K562 (cell line): ENCODE measurements around the gene BBC3. TPM values are rescaled to one million over a fixed set of nuclear protein-coding genes. Genes with fewer than 3 reads are reported as not detected.

Experiments used
- ATAC-seq: fragments of 200-7000 bp; cut with Tn5 transposase; 3 replicates; pipeline ENCODE4 v1.9.1; 2020; ENCODE audit warnings: moderate library complexity
- BruUV-seq: library from RNA; stranded (reverse); fragments of 400-500 nt; replicated peaks from 2 replicates; lab custom pipeline; 2021; lab: Mats Ljungman, UMichigan
- CTCF ChIA-PET: fragments of 300-600 bp; formaldehyde crosslinking; extraction: SDS; loops from one replicate; lab custom pipeline; 2021; ENCODE audit warnings: low intra/inter-chr PET ratio; lab: Yijun Ruan, JAX
- POLR2A ChIA-PET: fragments of 300-600, 350-650 bp; sonication (Branson Sonifier 250); formaldehyde crosslinking; extraction: SDS; loops from one replicate; lab custom pipeline; 2021; ENCODE audit warnings: antibody characterized with exemption, inconsistent platforms; lab: Yijun Ruan, JAX
- DNase-seq, 4 experiments: peaks; one replicate each; pipeline versions ENCODE4 v3.0.0 to v3.0.0-alpha.2; 2011 to 2018; ENCODE audit warnings: low spot score in 3 of 4, mixed read lengths in 3 of 4; ENCODE audit errors: extremely low read depth in 1 of 4
- FAIRE-seq: peaks from 2 replicates; lab custom pipeline; 2011; peaks lifted over from hg19 to GRCh38; lab: Jason Lieb, UNC
- H2AFZ ChIP-seq: 2 replicates; pipeline ENCODE4 v1.6.0; 2011; ENCODE audit warnings: low read depth, low read length, control low read depth, inconsistent platforms
- H3K27ac ChIP-seq: fragments of 200-600 bp; 3 replicates; pipeline ENCODE4 v1.8.0; 2011; ENCODE audit warnings: low read depth, mild to moderate bottlenecking, control low read depth, inconsistent platforms, low read length, moderate library complexity, mixed read lengths; ENCODE audit errors: extremely low read depth
- H3K27me3 ChIP-seq, 2 experiments: fragments of 300-600 bp in 1 of 2; 2 replicates in 1 of 2; 3 replicates in 1 of 2; pipeline versions ENCODE4 v1.6.0 to v1.8.0; 2011; ENCODE audit warnings: inconsistent platforms in 2 of 2, low read length in 2 of 2, mild to moderate bottlenecking in 1 of 2, mixed read lengths in 1 of 2, moderate library complexity in 1 of 2; ENCODE audit not compliant: control insufficient read depth in 2 of 2, insufficient read depth in 2 of 2
- H3K36me3 ChIP-seq: fragments of 300-600 bp; 3 replicates; pipeline ENCODE4 v1.8.0; 2011; ENCODE audit warnings: mild to moderate bottlenecking, low read length, inconsistent platforms; ENCODE audit not compliant: control insufficient read depth, insufficient read depth
- H3K4me1 ChIP-seq, 2 experiments: fragments of 200-600 bp in 1 of 2; replicated peaks in 1 of 2; 2 replicates in 1 of 2; 3 replicates in 1 of 2; pipeline versions ENCODE4 v1.5.1 to v1.8.0; 2011; ENCODE audit warnings: inconsistent platforms in 2 of 2, low read length in 2 of 2, mild to moderate bottlenecking in 1 of 2, mixed read lengths in 1 of 2, moderate library complexity in 1 of 2; ENCODE audit not compliant: control insufficient read depth in 2 of 2, insufficient read depth in 2 of 2
- H3K4me2 ChIP-seq: 2 replicates; pipeline ENCODE4 v1.6.1; 2011; ENCODE audit warnings: low read length, control low read depth, inconsistent platforms, mixed read lengths; ENCODE audit not compliant: insufficient read depth
- H3K4me3 ChIP-seq: fragments of 200-600 bp; sonication (generic), shearing (Covaris generic); 2 replicates; pipeline ENCODE4 v1.5.1; 2016; ENCODE audit warnings: control low read depth, inconsistent platforms
- H3K79me2 ChIP-seq: fragments of 200-600 bp; 3 replicates; pipeline ENCODE4 v1.8.0; 2011; ENCODE audit warnings: low read length, inconsistent platforms; ENCODE audit not compliant: control insufficient read depth, insufficient read depth
- H3K9ac ChIP-seq, 2 experiments: 2 replicates each; pipeline versions ENCODE4 v1.6.0 to v1.6.1; 2011; ENCODE audit warnings: low read depth in 2 of 2, low read length in 2 of 2, control low read depth in 1 of 2, inconsistent platforms in 1 of 2, mild to moderate bottlenecking in 1 of 2, mixed read lengths in 1 of 2; ENCODE audit not compliant: insufficient read depth in 1 of 2
- H3K9me1 ChIP-seq: one replicate; pipeline ENCODE4 v1.6.0; 2011; ENCODE audit warnings: inconsistent platforms, mild to moderate bottlenecking, low read length, moderate library complexity; ENCODE audit not compliant: control insufficient read depth, insufficient read depth
- H3K9me3 ChIP-seq: replicated peaks from 2 replicates; pipeline ENCODE4 v1.5.1; 2011; ENCODE audit warnings: low read depth, low read length, inconsistent platforms; ENCODE audit not compliant: control insufficient read depth, insufficient read depth
- H4K20me1 ChIP-seq: replicated peaks from 2 replicates; pipeline ENCODE4 v1.6.1; 2011; ENCODE audit warnings: low read length, inconsistent platforms, mixed read lengths; ENCODE audit not compliant: control insufficient read depth, insufficient read depth
- BCOR ChIP-seq: fragments of 450-650 bp; IDR thresholded peaks from 2 replicates; pipeline ENCODE4 v1.6.1; 2016
- CBFA2T3 ChIP-seq: fragments of 450-650 bp; IDR thresholded peaks from 2 replicates; pipeline ENCODE4 v1.6.1; 2017
- JUND ChIP-seq, 2 experiments: IDR thresholded peaks; 2 replicates in 1 of 2; 3 replicates in 1 of 2; pipeline ENCODE4 v1.6.1; 2011; ENCODE audit warnings: borderline replicate concordance in 2 of 2, low read depth in 2 of 2, low read length in 2 of 2, improper control_type of control experiment in 1 of 2, missing biosample characterization in 1 of 2, missing genetic modification characterization in 1 of 2, missing genetic modification reagents in 1 of 2
- RBM25 ChIP-seq: fragments of 200-400 bp; formaldehyde crosslinking; IDR thresholded peaks from 2 replicates; pipeline ENCODE4 v1.6.1; 2018; ENCODE audit warnings: low read length, low read depth, moderate library complexity; ENCODE audit not compliant: severe bottlenecking
- SMARCC2 ChIP-seq: fragments of 450-650 bp; IDR thresholded peaks from 2 replicates; pipeline ENCODE4 v1.6.1; 2017; ENCODE audit warnings: antibody characterized with exemption, moderate library complexity, mild to moderate bottlenecking, low read depth
- SNIP1 ChIP-seq: fragments of 450-650 bp; IDR thresholded peaks from 2 replicates; pipeline ENCODE4 v1.7.1; 2017; ENCODE audit warnings: low read depth, mild to moderate bottlenecking
- ZNF212 ChIP-seq: fragments of 450-650 bp; formaldehyde crosslinking; IDR thresholded peaks from 2 replicates; pipeline ENCODE4 v1.4.0; 2020; ENCODE audit warnings: mild to moderate bottlenecking
- WGBS: fragments of 100-300 bp; shearing (Covaris generic); methylation state at CpG from one replicate; pipeline ENCODE4 v1.1.6; 2016; ENCODE audit warnings: low coverage, mixed read lengths; ENCODE audit not compliant: insufficient coverage; ENCODE audit errors: missing lambda C conversion rate; 5-methylcytosine and 5-hydroxymethylcytosine counted together
- in situ Hi-C: fragments of 300-500 bp; cut with MboI; formaldehyde crosslinking; loops from 4 replicates; pipeline ENCODE4 v1.15.0; 2018; ENCODE audit warnings: inconsistent platforms, mixed read lengths
- intact Hi-C: fragments of 100-400 bp; cut with micrococcal nuclease; formaldehyde crosslinking; loops from 2 replicates; pipeline ENCODE4 v1.14.2; 2022
- polyA plus RNA-seq, 8 experiments: library from polyadenylated mRNA; depleted of rRNA in 4 of 8; stranded (reverse) in 5 of 8; unstranded in 3 of 8; fragments of >200 nt; fragmentation: Nextera tagmentation in 2 of 8; fragmentation: Illumina TruSeq in 1 of 8; extraction: Ambion mirVana in 2 of 8; extraction: Trizol in 1 of 8; gene quantifications; 2 replicates each; pipeline versions ENCODE4 v1.2.1 to v1.2.3, GENCODE V29; 2011 to 2014; ENCODE audit warnings: inconsistent platforms in 1 of 8, missing spikeins in 1 of 8
- total RNA-seq, 7 experiments: library from RNA; depleted of rRNA in 6 of 7; stranded (reverse); fragments of >200 nt in 6 of 7; fragmentation: Illumina TruSeq in 2 of 7; extraction: Trizol in 2 of 7; gene quantifications; 2 replicates each; pipeline versions ENCODE4 v1.2.1 to v1.2.3, GENCODE V29; 2011 to 2021; ENCODE audit warnings: low replicate concordance in 1 of 7
- TF ChIP-seq, protein P1 (sequence below): fragments of 250-450 bp; sonication (Bioruptor Pico); IDR thresholded peaks from 2 replicates; pipeline ENCODE4 v1.4.0; 2020
- TF ChIP-seq, protein P2 (sequence below): fragments of 250-450 bp; sonication (Bioruptor Pico); IDR thresholded peaks from 2 replicates; pipeline ENCODE4 v1.8.0; 2022; ENCODE audit warnings: inconsistent platforms
- TF ChIP-seq, protein P3 (sequence below): sonication (generic); formaldehyde crosslinking; IDR thresholded peaks from 2 replicates; pipeline ENCODE4 v1.8.1; 2023; ENCODE audit warnings: mild to moderate bottlenecking, missing genetic modification reagents

The BBC3 gene
- total and polyA plus RNA-seq, 9 of the 15 experiments (the other 6 are each of a cell fraction or from before 2014, with no cell fraction given), result 0.15 to 30.7 (median 4.8) TPM

DNA sequence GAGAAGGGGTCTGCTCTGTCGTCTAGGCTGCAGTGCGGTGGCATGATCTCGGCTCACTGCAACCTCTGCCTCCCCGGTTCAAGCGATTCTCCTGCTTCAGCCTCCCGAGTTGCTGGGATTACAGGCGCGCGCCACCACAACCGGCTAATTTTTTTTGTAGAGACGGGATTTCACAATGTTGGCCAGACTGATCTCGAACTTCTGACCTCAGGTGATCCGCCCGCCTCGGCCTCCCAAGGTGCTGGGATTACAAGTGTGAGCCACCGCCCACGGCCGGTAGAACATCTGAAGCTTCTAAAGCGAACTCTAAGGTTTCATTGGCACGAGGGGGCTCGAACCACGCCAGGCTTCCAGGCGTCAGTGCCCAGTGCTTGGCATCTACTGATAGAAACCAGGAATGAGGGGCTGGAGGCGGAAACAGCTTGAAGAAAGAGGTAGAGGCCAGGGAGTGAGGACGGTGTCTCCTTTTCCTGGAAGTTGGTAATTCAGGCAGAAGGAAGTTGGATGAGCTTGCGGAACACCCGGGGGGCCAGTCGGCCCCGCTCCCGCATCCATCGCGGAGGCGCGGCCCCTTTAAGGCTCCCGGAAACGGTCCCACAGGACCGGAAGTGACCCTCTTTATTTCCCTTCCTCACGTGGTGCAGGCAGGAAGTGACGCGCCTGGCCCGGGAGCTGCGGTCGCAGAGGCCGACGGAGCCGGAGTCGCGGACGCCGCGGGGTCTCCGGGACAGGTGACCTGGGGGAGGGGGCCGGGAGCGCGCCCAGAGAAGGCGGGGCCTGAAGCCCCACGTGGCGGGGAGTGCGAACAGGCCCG lies 25.1 kb upstream of the BBC3 start, which contains the start of gene CCDC9 (continued):
- TF ChIP-seq, protein P1, sequence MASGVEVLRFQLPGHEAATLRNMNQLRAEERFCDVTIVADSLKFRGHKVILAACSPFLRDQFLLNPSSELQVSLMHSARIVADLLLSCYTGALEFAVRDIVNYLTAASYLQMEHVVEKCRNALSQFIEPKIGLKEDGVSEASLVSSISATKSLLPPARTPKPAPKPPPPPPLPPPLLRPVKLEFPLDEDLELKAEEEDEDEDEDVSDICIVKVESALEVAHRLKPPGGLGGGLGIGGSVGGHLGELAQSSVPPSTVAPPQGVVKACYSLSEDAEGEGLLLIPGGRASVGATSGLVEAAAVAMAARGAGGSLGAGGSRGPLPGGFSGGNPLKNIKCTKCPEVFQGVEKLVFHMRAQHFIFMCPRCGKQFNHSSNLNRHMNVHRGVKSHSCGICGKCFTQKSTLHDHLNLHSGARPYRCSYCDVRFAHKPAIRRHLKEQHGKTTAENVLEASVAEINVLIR, result peak; percentile 89
- TF ChIP-seq JUND (IDR thresholded peaks at IDR 0.05; ENCODE audit: borderline replicate concordance, low read depth, low read length) (peak; percentile 53), JUND (tag; IDR thresholded peaks at IDR 0.05; ENCODE audit: borderline replicate concordance, low read depth, low read length) (no peak), ZNF212 (CRISPR knock-in tag) (no peak)
- TF ChIP-seq, all 486 proteins: peak for 138

DNA sequence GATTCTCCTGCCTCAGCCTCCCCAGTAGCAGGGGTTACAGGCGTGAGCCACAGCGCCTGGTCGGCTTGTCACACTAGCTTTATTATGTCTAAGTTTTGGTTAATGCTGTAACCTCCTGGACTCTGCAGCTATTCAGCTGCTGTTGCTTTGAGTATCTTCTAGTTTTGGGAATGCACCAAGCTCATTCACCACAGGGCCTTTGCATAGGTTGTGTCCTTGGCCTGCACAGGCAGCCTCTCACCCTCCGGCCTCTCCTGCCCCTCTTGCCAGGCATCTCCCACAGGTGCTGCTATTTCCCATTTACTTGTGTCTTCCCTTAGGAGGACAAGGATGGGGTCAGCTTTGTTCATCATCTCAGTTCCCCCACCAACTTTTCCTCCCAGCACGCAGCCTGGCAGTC lies 23.0 kb upstream of the BBC3 start:
- H4K20me1 ChIP-seq, result peaks cover 7% of the 10 kb centered on the region; the same call in 1 of the 2 replicates
- no peak overlapping the region for H2AFZ ChIP-seq
- FAIRE-seq (no peak), DNase-seq (no peak), ATAC-seq (no peak)
- no peaks in the 10 kb centered on the region for H3K9me1 ChIP-seq
- intact Hi-C loops (no loop called here), in situ Hi-C loops (no loop called here)
- no peak overlapping the region for H3K9ac ChIP-seq
- H3K27me3 ChIP-seq, result no peaks in the 10 kb centered on the region
- TF ChIP-seq BCOR, result peak; percentile 32; the same call in 1 of the 2 replicates
- no peak for TF ChIP-seq SNIP1
- TF ChIP-seq RBM25, result peak; percentile 70
- no peak for TF ChIP-seq CBFA2T3
- TF ChIP-seq, protein P2, sequence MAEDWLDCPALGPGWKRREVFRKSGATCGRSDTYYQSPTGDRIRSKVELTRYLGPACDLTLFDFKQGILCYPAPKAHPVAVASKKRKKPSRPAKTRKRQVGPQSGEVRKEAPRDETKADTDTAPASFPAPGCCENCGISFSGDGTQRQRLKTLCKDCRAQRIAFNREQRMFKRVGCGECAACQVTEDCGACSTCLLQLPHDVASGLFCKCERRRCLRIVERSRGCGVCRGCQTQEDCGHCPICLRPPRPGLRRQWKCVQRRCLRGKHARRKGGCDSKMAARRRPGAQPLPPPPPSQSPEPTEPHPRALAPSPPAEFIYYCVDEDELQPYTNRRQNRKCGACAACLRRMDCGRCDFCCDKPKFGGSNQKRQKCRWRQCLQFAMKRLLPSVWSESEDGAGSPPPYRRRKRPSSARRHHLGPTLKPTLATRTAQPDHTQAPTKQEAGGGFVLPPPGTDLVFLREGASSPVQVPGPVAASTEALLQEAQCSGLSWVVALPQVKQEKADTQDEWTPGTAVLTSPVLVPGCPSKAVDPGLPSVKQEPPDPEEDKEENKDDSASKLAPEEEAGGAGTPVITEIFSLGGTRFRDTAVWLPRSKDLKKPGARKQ, result no peak
- TF ChIP-seq, protein P3, sequence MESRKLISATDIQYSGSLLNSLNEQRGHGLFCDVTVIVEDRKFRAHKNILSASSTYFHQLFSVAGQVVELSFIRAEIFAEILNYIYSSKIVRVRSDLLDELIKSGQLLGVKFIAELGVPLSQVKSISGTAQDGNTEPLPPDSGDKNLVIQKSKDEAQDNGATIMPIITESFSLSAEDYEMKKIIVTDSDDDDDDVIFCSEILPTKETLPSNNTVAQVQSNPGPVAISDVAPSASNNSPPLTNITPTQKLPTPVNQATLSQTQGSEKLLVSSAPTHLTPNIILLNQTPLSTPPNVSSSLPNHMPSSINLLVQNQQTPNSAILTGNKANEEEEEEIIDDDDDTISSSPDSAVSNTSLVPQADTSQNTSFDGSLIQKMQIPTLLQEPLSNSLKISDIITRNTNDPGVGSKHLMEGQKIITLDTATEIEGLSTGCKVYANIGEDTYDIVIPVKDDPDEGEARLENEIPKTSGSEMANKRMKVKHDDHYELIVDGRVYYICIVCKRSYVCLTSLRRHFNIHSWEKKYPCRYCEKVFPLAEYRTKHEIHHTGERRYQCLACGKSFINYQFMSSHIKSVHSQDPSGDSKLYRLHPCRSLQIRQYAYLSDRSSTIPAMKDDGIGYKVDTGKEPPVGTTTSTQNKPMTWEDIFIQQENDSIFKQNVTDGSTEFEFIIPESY, result 0 out of 2 replicates have a peak, but pooled peaks have one; percentile 44
- no peak for TF ChIP-seq SMARCC2
- POLR2A ChIA-PET, result interaction anchor here (0.9 to 1.2 kb wide), 3 partner anchors 10 to 28 kb away, joined by 6 to 8 read pairs (median 7); partner anchors contain the start of gene INAFM1
- no peak overlapping the region for H3K27ac ChIP-seq
- H3K4me3 ChIP-seq, result no peak overlapping the region
- CTCF ChIA-PET, result no interaction called here
- H3K79me2 ChIP-seq, result peaks cover 24% of the 10 kb centered on the region
- H3K36me3 ChIP-seq, result peaks cover 9% of the 10 kb centered on the region; the same call in 2 of the 3 replicates
- H3K9me3 ChIP-seq, result no peaks in the 10 kb centered on the region
- no TSS peak for BruUV-seq
- H3K4me1 ChIP-seq, result peaks cover 8 to 28% of the 10 kb centered on the region in 2 experiments; a peak in 4 of 5 replicates
- H3K4me2 ChIP-seq, result no peak overlapping the region
- 99% methylated on average over 5 of the region's 5 CpGs for WGBS
